ENCODE results near the gene MEGF11. TPM values are rescaled to one million over a fixed set of nuclear protein-coding genes. Genes with fewer than 3 reads are reported as not detected.

Gene MEGF11
- polyA plus RNA-seq, 1 of the 3 experiments (the other 2 are of a cell fraction): not detected

- peaks cover 48% of the 10 kb centered on the region for H3K27me3 ChIP-seq (ENCODE audit: insufficient read depth)
- no peak for DNase-seq
- TF ChIP-seq CTCF (IDR thresholded peaks at IDR 0.05): no peak
- TF ChIP-seq MXI1 (IDR thresholded peaks at IDR 0.05; ENCODE audit: low read depth, low read length): no peak
- no peak for TF ChIP-seq CHD2 (IDR thresholded peaks at IDR 0.05; ENCODE audit: low read length, partially characterized antibody)
- no peak for TF ChIP-seq EZH2phosphoT487 (IDR thresholded peaks at IDR 0.05; ENCODE audit: borderline replicate concordance, low read depth)
- TF ChIP-seq TEAD4 (IDR thresholded peaks at IDR 0.05; ENCODE audit: borderline replicate concordance, insufficient read depth): no peak
- TF ChIP-seq MEF2A (IDR thresholded peaks at IDR 0.05; ENCODE audit: borderline replicate concordance, low read depth): no peak
- no peak for TF ChIP-seq IRF3 (IDR thresholded peaks at IDR 0.05; ENCODE audit: low read depth, low read length)
- no peak for TF ChIP-seq USF2 (IDR thresholded peaks at IDR 0.05; ENCODE audit: borderline replicate concordance, low read depth, low read length)
- no peak for TF ChIP-seq POLR2AphosphoS5 (IDR thresholded peaks at IDR 0.05; ENCODE audit: low read depth, low read length)
- TF ChIP-seq RAD21 (IDR thresholded peaks at IDR 0.05; ENCODE audit: low read length): no peak
- no peak for TF ChIP-seq MAX (IDR thresholded peaks at IDR 0.05; ENCODE audit: low read depth)
- TF ChIP-seq GATA2 (CRISPR knock-in tag; IDR thresholded peaks at IDR 0.05): no peak
- 53% methylated on average over 7 of the region's 7 CpGs for WGBS (ENCODE audit: low lambda C conversion rate)
- H3K9me3 ChIP-seq: no peaks in the 10 kb centered on the region
- H4K20me1 ChIP-seq (ENCODE audit: insufficient read depth): no peaks in the 10 kb centered on the region
- H3F3A ChIP-seq (replicated peaks; ENCODE audit: insufficient read depth): no peaks in the 10 kb centered on the region
- POLR2A ChIA-PET: no interaction called here
- H2AFZ ChIP-seq (ENCODE audit: low read depth): no peak overlapping the region
- no peak overlapping the region for H3K27ac ChIP-seq (ENCODE audit: low read depth in 2 of 2, low read length in 1 of 2)
- no peak overlapping the region for H3K4me2 ChIP-seq
- CTCF ChIA-PET: no interaction called here
- no peaks in the 10 kb centered on the region for H3K79me2 ChIP-seq (ENCODE audit: insufficient read depth)
- no peak overlapping the region for H3K4me3 ChIP-seq (ENCODE audit: low read depth in 2 of 2, low read length in 1 of 2)
- H3K9ac ChIP-seq: no peak overlapping the region
- H3K9me2 ChIP-seq: no peaks in the 10 kb centered on the region
- H3K36me3 ChIP-seq (replicated peaks in 1 of 2; ENCODE audit: control insufficient read depth in 1 of 2, insufficient read depth in 2 of 2, low read length in 1 of 2): no peaks in the 10 kb centered on the region
- no peaks in the 10 kb centered on the region for H3K4me1 ChIP-seq (ENCODE audit: control insufficient read depth in 1 of 2, insufficient read depth in 2 of 2, low read depth in 1 of 2, low read length in 1 of 2)
These were observed 146.5 kb downstream of the MEGF11 start for GRCh38 chr15:66107070-66107469.
